C4-2B (cell line): ENCODE data around the gene FAHD2B.
"Not testable (repeated sequence)": the region's sequence is repeated elsewhere in the genome, so short reads cannot be mapped to it uniquely, and the experiment has no call there.

Source experiments
- CTCF ChIP-seq: fragments of 450-650 bp; conservative IDR thresholded peaks from 2 replicates; pipeline ENCODE4 v1.5.1; 2017; ENCODE audit warnings: mild to moderate bottlenecking
- ZFX ChIP-seq: fragments of 450-650 bp; IDR thresholded peaks from 2 replicates; pipeline ENCODE4 v1.6.1; 2017

GRCh38 chr2:97085093-97085492, 9.6 kb downstream of the FAHD2B start:
- not testable (repeated sequence) for TF ChIP-seq CTCF, ZFX
